ENCODE results near the gene MLLT10.
"Not testable (repeated sequence)": the region's sequence is repeated elsewhere in the genome, so short reads cannot be mapped to it uniquely, and the experiment has no call there.

MLLT10 gene

GRCh38 chr10:21528236-21529031 lies 5.6 kb upstream of the MLLT10 start:
- DNase-seq (ENCODE audit: low read depth) = no peak

- DNase-seq (ENCODE audit: low read depth) = no peak
Observed at GRCh38 chr10:21529032-21529910, 4.8 kb upstream of the MLLT10 start.

- DNase-seq (ENCODE audit: low read depth) = no peak
Observed at GRCh38 chr10:21530168-21530567, 3.9 kb upstream of the MLLT10 start.

DNA sequence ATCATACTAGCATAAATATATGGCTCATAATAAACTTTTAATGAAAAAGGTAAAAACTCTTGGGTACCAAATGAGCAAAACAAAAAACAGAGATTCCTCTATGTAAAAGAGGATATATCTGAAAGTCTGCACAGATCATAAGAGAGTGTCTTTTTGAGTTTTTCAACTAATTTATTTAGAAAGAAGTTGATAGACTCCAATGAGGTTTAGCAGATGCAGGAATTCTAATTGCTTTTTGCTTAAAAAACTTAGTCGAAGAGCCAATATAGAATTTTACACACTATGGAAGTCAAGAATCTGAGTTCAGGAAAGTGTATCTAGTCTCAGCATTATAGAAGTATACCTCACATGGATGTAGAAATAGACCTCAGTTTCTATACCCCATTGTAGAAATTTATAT lies 3.4 kb upstream of the MLLT10 start:
- no peak for DNase-seq (ENCODE audit: low read depth)

GRCh38 chr10:21531164-21531563 lies 2.9 kb upstream of the MLLT10 start:
- no peak for DNase-seq (ENCODE audit: low read depth)

GRCh38 chr10:21532694-21533466 lies 1.2 kb upstream of the MLLT10 start:
- DNase-seq (ENCODE audit: low read depth) = no peak

DNA sequence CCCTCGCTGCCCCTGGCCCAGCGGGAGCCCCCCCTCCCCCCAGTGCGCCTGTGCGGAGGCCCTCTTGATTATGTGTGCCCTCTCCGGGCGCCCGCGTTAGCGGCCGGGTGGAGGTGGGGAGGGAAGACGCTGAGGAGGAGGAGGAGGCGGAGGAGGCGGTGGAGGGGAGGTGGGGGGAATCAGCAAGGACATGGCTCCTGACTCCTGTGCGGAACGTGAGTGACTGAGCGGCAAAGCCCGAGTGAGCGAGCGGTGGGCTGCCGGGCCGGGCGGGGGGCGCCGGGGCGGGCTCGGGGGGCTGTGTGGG lies 201 bp downstream of the MLLT10 start:
- no peak for DNase-seq (ENCODE audit: low read depth)

DNA sequence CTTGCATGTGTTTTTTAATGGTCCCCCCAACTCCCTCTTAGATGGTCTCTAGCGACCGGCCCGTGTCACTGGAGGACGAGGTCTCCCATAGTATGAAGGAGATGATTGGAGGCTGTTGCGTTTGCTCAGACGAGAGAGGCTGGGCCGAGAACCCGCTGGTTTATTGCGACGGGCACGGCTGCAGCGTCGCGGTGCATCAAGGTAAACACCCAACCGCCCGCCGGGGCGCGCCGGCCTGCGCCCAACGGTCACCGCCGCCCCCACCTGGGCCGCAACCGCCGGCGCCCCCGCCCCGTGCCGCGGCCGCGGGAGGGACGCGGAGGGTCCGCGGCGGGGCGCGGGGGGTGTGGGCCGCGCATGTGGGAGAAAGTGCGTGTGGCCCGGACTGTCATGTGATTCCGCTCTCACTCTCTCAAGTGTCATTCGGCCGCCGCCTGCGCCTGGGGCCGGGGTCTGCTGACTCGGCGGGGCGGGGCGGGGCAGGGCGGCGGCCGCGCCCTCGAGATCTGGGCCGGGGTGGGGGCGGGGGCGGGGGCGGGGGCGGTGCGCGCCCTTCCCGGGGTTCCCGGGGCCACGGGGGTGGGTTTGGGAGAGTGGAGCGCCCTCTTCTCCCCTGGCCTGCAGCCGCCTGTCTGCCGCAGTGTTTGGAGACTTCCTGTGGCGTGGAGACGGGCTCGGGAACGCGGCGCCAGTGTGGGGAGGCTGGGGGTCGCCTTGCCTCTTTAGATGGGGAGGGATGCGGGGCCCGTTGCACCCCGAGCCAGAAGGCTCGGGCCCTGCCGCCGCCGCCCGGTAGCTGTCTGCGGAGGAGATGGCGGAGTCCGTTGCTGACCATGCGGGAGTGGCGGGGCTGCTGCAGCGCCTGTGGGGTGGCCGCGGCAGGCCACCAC lies 817 bp downstream of the MLLT10 start:
- no peak for DNase-seq (ENCODE audit: low read depth)

DNA sequence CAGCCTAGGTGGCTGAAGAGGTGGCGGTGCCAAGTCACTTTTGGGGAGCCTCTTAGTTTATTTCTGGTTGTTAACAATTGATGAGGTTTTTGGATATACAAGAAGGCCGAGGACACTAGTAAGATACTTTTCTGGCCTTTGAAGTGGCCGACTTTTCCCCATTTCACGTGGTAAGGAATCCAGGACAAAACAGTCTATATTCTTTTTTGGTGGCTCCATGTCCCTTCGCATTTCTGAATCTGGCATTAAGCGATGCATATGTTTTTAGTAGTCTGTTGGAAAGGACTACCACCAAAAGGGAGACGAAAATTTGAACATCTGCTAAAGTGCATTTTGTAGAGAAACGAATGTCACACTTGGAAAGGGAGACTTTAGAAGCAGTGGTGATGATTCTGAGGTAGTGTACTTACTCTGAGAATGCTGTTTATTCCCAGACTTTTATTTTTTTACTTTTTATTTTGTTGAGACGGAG lies 1.5 kb downstream of the MLLT10 start:
- no peak for DNase-seq (ENCODE audit: low read depth)

DNA sequence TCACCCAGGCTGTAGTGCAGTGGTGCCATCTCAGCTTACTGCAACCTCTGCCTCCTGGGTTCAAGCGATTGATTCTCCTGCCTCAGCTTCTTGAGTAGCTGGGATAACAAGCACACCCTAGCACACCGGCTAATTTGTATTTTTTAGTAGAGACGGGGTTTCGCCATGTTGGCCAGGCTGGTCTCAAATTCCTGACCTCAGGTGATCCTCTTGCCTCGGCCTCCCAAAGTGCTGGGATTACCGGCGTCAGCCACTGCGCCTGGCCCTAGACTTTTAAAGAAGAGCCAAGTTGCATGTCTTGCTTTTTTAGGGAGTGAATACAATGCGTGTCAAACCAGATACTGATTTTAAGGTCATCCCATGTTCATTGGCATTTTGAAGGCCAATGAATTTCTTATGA lies 1.9 kb downstream of the MLLT10 start:
- not testable (repeated sequence) for DNase-seq (ENCODE audit: low read depth)

DNA sequence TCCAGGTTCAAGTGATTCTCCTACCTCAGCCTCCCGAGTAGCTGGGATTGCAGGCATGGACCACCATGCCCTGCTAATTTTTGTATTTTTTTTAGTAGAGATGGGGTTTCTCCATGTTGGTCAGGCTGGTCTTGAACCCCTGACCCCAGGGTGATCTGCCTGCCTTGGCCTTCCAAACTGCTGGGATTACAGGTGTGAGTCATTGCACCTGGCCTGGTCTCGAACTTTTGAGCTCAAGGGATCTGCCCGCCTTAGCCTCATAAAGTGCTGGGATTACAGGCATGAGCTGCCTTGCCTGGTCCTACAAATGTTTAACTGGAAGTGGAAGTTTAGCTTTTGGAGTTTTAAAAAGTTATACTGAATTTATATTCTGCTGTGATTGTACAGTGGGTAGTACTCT lies 2.8 kb downstream of the MLLT10 start:
- DNase-seq (ENCODE audit: low read depth) = no peak

- not testable (repeated sequence) for DNase-seq (ENCODE audit: low read depth)
Observed at GRCh38 chr10:21540701-21541100, 6.7 kb downstream of the MLLT10 start.

GRCh38 chr10:21547246-21547645 lies 13.2 kb downstream of the MLLT10 start:
- DNase-seq (ENCODE audit: low read depth) = no peak

- no peak for DNase-seq (ENCODE audit: low read depth)
Observed at GRCh38 chr10:21552638-21553037, 18.6 kb downstream of the MLLT10 start.

DNA sequence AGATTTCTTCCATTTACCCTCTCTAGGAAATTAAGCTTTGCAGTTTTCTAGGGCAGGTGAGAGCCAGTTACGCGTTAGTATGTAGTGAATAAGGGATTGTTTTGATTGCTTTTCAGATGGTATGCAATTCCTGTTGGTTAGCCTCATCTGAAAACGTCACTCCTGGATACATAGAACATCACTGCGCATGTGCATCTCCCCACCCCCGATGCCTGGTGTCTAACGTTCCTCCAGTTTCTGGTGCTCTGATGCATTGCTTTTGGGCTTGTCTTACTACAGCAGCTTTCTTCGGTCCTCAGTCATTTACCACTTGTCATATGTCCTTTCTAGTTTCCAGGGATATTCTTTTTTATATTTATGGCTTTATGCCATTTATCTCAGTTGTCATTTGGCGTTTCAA lies 22.5 kb downstream of the MLLT10 start:
- DNase-seq (ENCODE audit: low read depth) = no peak

DNA sequence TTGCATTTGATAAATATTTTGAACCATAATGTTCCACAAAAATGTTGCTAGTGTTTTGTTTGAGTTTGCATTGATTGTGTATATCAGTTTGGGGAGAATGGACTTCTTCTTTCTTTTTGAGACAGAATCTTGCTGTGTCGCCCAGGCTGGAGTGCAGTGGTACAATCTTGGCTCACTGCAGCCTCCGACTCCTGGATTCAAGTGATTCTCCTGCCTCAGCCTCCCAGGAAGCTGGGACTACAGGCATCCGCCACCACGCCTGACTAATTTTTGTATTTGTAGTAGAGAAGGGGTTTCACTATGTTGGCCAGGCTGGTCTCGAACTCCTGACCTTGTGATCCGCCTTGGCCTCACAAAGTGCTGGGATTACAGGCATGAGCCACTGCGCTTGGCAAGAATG lies 25.0 kb downstream of the MLLT10 start:
- DNase-seq (ENCODE audit: low read depth) = not testable (repeated sequence)

DNA sequence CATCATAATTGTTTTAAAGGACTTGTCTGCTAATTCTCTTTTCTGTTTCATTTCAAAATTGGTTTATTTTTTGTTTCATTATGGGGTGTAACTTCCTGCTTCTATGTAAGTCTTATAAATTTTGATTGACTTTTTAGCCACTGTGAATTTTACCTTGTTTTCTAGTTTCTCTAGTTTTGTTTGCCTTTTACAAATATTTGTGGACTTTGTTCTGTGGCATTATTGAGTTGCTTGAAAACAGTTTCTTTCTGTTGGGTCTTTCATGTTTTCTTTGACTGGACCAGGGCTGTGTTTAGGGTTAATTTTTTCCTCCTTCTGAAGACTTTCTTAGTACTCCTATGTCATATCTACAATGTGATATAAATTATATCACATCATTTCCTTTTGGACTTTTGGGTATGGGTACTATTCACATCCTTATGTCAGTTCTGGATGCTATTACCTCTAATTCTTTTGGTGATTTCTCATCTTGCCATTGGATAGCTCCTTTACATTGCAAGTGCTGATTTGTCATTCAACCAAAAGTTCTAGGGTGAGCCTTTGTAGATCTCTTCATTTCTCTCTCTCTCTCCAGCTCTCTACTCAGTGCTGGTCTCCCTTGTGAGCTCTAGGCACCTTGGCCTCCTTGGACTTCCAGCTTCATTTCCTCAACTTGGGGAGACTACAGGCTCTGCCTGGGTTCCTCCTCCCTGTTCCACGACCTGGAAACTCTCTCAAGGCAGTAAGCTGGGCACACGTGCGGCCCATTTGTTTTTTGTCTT lies 36.9 kb downstream of the MLLT10 start:
- no peak for DNase-seq (ENCODE audit: low read depth)

GRCh38 chr10:21572578-21572977 lies 38.5 kb downstream of the MLLT10 start:
- no peak for DNase-seq (ENCODE audit: low read depth)

DNA sequence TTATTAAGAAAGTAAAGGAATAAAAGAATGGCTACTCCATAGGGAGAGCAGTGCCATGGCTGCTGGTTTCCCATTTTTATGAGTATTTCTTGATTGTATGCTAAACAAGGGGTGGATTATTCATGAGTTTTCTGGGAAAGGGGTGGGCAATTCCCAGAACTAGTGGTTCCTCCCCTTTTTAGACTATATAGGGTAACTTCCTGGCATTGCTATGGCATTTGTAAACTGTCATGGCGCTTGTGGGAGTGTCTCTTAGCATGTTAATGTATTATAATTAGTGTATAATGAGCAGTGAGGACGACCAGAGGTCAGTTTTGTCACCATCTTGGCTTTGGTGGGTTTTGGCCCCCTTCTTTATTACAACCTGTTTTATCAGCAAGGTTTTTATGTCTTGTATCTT lies 40.5 kb downstream of the MLLT10 start:
- not testable (repeated sequence) for DNase-seq (ENCODE audit: low read depth)

DNA sequence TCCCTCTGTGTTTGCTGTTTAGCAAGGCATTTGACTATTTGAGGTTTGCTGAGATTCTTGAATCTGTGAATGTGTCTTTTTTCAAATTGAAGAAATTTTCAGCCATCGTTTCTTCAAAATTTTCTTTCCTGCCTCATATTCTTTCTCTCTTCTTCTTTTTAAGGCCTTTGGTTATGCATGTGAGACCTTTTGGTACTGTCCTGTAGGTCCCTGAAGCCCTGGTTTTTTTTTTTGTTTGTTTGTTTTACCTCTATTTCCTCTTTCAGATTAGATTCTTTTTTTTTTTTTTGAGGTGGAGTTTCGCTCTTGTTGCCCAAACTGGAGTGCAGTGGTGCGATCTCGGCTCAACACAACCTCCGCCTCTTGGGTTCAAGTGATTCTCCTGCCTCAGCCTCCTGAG lies 45.3 kb downstream of the MLLT10 start:
- no peak for DNase-seq (ENCODE audit: low read depth)

DNA sequence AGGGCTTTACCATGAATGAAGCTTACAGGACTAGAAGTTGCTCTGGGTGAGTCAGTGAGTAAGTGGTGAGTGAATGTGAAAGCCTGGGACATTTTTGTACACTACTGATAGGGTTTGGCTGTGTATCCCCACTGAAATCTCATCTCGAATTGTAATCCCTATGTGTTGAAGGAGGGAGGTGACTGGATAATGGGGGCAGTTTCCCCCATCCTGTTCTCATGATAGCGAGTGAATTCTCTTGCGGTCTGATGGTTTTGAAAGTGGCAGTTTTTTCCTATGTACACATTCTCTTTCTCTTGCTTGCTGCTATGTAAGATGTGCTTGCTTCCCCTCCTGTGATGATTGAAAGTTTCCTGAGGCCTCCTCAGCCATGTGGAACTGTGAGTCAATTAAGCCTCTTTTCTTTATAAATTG lies 47.4 kb downstream of the MLLT10 start:
- not testable (repeated sequence) for DNase-seq (ENCODE audit: low read depth)
